Bronchus fibroblast of lung (primary cell): ENCODE results near the gene PALS2. TPM values are rescaled to one million over a fixed set of nuclear protein-coding genes. Genes with fewer than 3 reads are reported as not detected.

Experiments
- total RNA-seq: library from RNA; depleted of rRNA; stranded (reverse); fragments of >200 nt; gene quantifications from 2 replicates; pipeline ENCODE4 v1.2.3, GENCODE V29; 2015

Gene PALS2
- 3.7 and 6.2 TPM in 2 replicates for total RNA-seq

GRCh38 chr7:24572997-24573553 is at the start of gene PALS2:
TSS of gene PALS2 (plus strand) at chr7:24573452. CDS start at chr7:24623668, 50,216 bp downstream.

Other genes with a start within 250 kb of the PALS2 start
- 37.9 and 41.7 TPM in 2 replicates for gene GSDME, start 184.0 kb downstream of the PALS2 start, total RNA-seq